ENCODE measurements around the gene BTK.

Gene BTK

GRCh38 chrX:101399825-101400224 is 13.8 kb upstream of the BTK start:
- TF ChIP-seq, protein P1, sequence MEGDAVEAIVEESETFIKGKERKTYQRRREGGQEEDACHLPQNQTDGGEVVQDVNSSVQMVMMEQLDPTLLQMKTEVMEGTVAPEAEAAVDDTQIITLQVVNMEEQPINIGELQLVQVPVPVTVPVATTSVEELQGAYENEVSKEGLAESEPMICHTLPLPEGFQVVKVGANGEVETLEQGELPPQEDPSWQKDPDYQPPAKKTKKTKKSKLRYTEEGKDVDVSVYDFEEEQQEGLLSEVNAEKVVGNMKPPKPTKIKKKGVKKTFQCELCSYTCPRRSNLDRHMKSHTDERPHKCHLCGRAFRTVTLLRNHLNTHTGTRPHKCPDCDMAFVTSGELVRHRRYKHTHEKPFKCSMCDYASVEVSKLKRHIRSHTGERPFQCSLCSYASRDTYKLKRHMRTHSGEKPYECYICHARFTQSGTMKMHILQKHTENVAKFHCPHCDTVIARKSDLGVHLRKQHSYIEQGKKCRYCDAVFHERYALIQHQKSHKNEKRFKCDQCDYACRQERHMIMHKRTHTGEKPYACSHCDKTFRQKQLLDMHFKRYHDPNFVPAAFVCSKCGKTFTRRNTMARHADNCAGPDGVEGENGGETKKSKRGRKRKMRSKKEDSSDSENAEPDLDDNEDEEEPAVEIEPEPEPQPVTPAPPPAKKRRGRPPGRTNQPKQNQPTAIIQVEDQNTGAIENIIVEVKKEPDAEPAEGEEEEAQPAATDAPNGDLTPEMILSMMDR (IDR thresholded peaks at IDR 0.05): no peak
- intact Hi-C loops (cut with DNase I; ENCODE audit: low total_unique reads): no loop called here
- H3K4me3 ChIP-seq: no peak overlapping the region
- no peak overlapping the region for H3K27ac ChIP-seq
- H3K4me1 ChIP-seq: no peaks in the 10 kb centered on the region
- DNase-seq: no peak
- H3K36me3 ChIP-seq: peaks cover 0 to 7% (median 7%) of the 10 kb centered on the region in 3 donors
- H3K9me3 ChIP-seq: no peaks in the 10 kb centered on the region
- no peaks in the 10 kb centered on the region for H3K27me3 ChIP-seq

- H3K27me3 ChIP-seq: no peaks in the 10 kb centered on the region
- no peak for DNase-seq
- H3K4me1 ChIP-seq: no peaks in the 10 kb centered on the region
- H3K9me3 ChIP-seq: no peaks in the 10 kb centered on the region
- H3K36me3 ChIP-seq: peaks cover 0 to 7% (median 7%) of the 10 kb centered on the region in 3 donors
- intact Hi-C loops (cut with DNase I; ENCODE audit: low total_unique reads): no loop called here
- H3K4me3 ChIP-seq: no peak overlapping the region
- TF ChIP-seq, protein P1 (IDR thresholded peaks at IDR 0.05): no peak
- no peak overlapping the region for H3K27ac ChIP-seq
Observed at GRCh38 chrX:101398694-101399093, 12.7 kb upstream of the BTK start.

DNA sequence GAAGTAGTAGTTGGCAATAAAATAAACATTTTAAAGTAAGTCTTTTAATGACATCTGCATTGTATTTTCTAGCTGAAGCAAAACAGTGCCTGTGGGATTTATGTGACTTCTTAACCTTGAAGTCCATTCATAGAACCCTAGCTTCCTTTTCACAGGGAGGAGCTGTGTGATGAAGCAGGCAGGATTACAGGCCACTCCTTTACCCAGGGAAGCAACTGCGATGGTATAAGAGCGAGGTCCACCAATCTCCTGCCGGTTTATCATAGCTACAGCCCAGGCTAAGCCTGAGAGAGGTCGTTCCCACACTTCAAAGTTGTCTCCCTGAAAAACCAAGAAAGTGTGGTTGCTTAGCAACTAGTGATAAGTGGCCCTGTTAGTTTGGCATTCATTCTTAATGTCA is 11.8 kb upstream of the BTK start:
- intact Hi-C loops (cut with DNase I; ENCODE audit: low total_unique reads): no loop called here
- Histone ChIP-seq H3K4me3 (no peak overlapping the region), H3K9me3 (no peaks in the 10 kb centered on the region), H3K27me3 (no peaks in the 10 kb centered on the region), H3K4me1 (no peaks in the 10 kb centered on the region), H3K36me3 (peaks cover 0 to 7% (median 7%) of the 10 kb centered on the region in 3 donors), H3K27ac (no peak overlapping the region)
- TF ChIP-seq, protein P1 (IDR thresholded peaks at IDR 0.05): no peak
- no peak for DNase-seq

- Histone ChIP-seq H3K27ac (no peak overlapping the region), H3K27me3 (no peaks in the 10 kb centered on the region), H3K4me1 (peaks cover 0 to 5% (median 0%) of the 10 kb centered on the region in 4 donors), H3K9me3 (no peaks in the 10 kb centered on the region), H3K4me3 (no peak overlapping the region), H3K36me3 (peaks cover 0 to 3% (median 3%) of the 10 kb centered on the region in 3 donors)
- intact Hi-C loops (cut with DNase I; ENCODE audit: low total_unique reads): no loop called here
- TF ChIP-seq, protein P1 (IDR thresholded peaks at IDR 0.05): no peak
- DNase-seq: no peak
Observed at GRCh38 chrX:101395789-101396188, 9.8 kb upstream of the BTK start.

DNA sequence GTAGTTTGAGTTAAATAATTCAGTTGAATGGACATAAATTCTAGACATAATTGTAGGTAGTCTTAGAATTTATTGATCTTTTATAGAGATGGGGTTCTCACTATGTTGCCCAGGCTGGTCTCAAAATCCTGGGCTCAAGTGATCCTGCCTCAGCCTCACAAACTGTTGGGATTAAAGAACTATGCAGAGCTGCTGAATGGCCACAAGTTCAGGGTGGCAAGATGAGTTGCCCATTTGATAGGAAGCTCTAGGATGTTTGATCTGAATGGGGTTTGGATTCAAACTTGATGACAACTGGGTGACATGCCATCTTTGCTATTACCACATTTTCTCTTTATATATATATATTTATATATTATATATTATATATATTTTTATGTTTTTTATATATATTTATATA is 8.4 kb upstream of the BTK start:
- Histone ChIP-seq H3K4me1 (peaks cover 0 to 5% (median 0%) of the 10 kb centered on the region in 4 donors), H3K9me3 (no peaks in the 10 kb centered on the region), H3K36me3 (peaks cover 0 to 2% (median 0%) of the 10 kb centered on the region in 3 donors), H3K4me3 (no peak overlapping the region), H3K27me3 (no peaks in the 10 kb centered on the region), H3K27ac (no peak overlapping the region)
- intact Hi-C loops (cut with DNase I; ENCODE audit: low total_unique reads): no loop called here
- no peak for DNase-seq
- TF ChIP-seq, protein P1 (IDR thresholded peaks at IDR 0.05): no peak
